GM21717 (cell line): Measurements from ENCODE around the gene EIF3B.
"Not testable (repeated sequence)": the region's sequence is repeated elsewhere in the genome, so short reads cannot be mapped to it uniquely, and the experiment has no call there.

Source experiments
- ATAC-seq: cut with Tn5 transposase; IDR thresholded peaks from one replicate; pipeline ENCODE4 v1.9.1; 2021; ENCODE audit warnings: mild to moderate bottlenecking, moderate library complexity; ENCODE audit not compliant: unreplicated experiment

The EIF3B gene

DNA sequence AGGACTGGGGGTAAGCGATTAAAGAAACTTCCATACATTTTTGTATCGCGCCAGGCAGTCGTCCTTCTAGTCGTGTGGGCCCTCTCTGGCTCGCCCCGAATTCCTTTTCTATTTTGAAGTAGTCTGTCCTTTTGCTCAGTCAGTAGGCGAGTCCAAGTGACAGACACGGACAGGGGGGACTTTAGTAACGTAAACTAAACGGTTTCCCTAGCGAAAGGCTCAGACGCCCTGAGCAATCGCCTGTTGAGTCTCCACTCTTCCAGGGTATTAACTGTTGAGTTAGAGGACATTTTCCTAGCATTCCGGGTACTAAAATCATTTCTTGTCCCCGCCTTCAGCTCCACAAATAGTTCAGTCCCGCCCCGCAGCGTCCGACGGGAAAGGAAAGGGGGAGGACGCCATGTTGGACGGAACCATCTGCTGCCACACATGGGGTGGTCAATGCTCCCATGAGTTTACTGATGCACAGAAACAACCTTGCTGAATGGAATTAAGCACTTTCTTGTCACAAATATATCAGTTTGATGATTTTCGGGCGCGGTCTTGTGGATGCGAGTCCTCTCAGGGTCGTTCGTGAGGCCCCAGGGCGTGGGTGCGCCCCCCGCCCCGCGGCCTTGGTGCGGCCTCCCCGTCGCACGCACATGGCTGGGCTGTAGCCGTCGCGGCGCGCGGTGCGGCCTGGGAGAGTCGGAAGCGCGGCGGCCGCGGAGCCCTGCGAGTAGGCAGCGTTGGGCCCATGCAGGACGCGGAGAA, at the start of gene EIF3B:
EIF3B (plus strand) TSS at position 642 of the 753 bp plus-strand sequence; CDS start at position 737, 95 bp downstream.
- ATAC-seq = peak; percentile 75

GRCh38 chr7:2305258-2305657, 49.4 kb upstream of the EIF3B start:
- not testable (repeated sequence) for ATAC-seq

GRCh38 chr7:2306688-2307087, 47.9 kb upstream of the EIF3B start:
- ATAC-seq = no peak

DNA sequence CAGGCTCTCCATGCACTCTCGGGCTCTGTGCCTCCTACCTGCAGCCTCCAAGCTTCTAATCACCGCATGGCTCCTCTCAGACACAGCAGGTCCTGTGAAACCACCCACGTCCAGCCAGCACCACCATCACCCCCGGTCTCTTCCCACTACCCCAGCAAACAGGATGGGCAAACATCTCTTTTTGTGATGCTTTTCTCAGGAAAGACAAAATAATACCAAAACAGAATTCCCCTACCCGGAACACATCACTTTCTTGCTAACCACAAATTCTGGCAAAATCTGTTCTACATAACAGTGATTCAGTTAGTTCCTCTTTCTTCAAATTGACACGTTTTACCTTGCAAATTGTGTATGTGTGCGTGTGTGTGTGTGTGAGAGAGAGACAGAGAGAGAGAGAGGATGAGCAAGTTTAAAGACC, 46.9 kb upstream of the EIF3B start:
- ATAC-seq = peak; percentile 51

- ATAC-seq = no peak
Measured at GRCh38 chr7:2309889-2310331, 44.7 kb upstream of the EIF3B start.

DNA sequence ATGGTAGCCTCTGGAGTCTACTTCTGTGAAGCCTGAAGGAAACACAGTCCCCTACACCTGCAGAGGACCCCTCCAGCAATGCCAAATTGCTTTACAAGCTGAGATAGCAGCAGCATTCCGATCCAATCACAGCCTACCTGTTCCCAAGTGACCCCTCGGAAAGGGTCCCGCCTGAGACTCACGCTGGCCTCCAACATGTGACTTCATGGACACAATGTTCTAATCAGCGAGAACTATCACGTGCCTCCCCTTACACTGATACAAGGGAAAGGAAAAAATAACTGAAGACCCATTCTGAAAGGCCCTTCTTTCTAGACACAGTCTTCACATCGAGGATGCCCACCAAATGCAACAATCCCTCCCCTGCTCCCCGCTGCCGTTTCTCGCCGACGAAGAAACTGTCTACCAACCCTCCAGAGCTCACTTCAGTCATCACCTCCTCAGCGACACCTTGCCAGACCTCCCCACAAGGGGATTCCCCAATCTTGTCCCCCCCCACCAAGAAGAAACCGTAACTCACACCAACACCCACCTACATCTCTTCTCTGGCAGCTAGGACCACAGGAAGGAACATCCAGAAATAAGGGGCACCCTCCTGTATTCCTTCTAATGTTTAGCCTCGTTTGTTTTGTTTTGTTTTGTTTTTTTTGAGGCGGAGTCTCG, 42.2 kb upstream of the EIF3B start:
- no peak for ATAC-seq

- peak; percentile 13 for ATAC-seq
Measured at GRCh38 chr7:2313450-2314208, 41.0 kb upstream of the EIF3B start.

- peak; percentile 68 for ATAC-seq
Measured at GRCh38 chr7:2314209-2314955, 40.2 kb upstream of the EIF3B start, which contains the start of gene SNX8. Gene SNX8 (minus strand): TSS chr7:2314441. CDS start chr7:2314421, 20 bp downstream.

- not testable (repeated sequence) for ATAC-seq
Measured at GRCh38 chr7:2314956-2315530, 39.6 kb upstream of the EIF3B start.

GRCh38 chr7:2315787-2316186, 38.8 kb upstream of the EIF3B start:
- ATAC-seq = no peak

DNA sequence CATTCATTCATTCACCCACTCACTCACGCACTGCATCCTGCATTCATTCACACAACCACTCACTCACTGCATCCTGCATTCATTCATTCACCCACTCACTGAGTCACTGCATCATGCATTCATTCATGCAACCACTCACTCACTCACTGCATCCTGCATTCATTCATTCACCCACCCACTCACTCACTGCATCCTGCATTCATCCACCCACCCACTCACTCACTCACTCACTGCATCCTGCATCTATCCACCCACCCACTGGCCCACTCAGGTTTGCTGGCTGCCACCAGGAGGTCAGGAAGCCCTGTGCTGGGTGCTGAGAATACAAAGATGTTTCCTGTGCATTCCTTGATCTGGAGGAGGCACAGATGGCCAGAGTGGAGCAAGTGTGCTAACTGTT, 38.0 kb upstream of the EIF3B start:
- no peak for ATAC-seq

DNA sequence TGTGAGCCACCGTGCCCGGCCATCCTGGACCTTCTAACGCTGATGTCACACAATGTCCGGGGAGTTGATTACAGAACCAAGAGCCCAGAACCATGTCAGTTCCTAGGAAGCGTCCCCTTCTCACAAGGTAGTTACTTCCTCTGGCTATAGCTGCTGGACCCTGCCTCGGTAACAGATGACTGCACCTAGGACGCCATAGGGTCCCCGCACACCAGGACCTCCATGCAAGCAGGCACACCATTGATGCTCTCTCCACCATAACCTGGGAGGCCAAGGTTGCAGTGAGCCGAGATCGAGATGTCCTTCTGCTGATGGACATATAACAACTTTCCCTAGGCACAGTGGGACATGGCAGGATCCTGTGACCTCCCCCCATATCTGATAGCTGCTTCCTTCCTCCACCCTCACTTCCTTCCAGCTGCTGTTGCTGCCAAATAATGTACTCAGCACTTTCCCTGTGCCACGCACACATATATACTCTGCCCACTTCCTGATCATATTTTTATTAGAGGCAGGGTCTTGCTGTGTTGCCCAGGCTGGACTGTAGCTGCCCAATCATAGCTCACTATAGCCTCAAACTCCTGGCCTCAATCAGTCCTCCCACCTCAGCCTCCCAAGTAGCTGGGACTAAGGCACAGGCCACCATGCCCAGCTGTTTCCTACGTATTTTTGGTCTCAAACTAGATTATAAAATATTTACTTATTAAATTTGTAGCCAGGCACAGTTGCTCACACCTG, 36.9 kb upstream of the EIF3B start:
- ATAC-seq = no peak

DNA sequence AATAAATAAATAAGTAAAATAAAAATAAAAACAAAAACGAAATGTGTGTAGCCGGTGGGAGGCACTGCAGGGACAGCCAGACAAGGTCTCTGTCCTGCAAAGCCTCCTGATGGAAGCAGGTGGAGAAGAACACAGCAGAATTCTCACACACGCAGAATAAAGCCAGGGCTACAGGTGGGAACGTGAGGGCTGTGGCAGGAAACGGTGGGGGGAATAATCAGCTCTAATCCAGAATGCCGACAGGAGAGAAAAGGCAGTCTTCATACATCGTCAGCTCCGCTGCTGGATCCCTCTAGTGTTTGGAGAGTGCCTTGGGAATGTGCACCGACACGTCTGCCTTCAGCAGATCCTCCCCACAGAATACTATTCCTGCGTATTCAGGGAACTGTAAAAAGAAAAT, 33.6 kb upstream of the EIF3B start:
- ATAC-seq = no peak

DNA sequence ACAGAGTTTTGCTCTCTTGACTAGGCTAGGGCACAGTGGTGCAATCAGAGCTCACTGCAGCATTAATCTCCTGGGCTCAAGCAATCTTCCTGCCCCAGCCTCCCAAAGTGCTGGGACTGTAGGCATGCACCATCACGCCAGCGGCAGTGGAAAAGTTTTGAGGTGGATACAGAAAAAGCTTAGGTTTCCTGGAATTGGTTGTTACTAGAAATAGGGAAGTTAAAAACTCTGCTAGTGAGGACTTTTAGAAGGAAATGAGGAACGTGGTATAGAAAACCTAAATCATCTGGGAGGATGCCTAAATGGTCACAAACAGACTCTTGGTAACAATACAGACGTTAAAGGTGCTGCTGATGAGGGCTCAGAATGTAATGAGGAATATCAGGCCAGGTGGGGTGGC, 29.5 kb upstream of the EIF3B start:
- no peak for ATAC-seq

DNA sequence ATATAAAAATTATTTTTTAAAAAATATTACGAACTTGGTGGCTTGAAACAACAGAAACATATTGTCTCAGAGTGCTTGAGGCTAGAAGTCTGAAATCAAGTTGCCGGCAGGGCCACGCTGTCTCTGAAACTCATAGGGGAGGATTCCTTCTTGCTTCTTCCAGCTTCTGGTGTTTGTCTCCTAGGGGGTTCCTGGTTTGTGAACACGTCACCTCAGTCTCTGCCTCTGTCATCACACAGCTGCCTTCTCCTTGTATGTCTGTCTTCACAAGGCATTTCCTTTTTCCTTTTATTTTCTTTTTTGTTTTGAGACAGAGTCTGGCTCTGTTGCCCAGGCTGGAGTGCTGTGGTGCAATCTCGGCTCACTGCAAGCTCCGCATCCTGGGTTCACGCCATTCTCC, 27.7 kb upstream of the EIF3B start:
- ATAC-seq = no peak

DNA sequence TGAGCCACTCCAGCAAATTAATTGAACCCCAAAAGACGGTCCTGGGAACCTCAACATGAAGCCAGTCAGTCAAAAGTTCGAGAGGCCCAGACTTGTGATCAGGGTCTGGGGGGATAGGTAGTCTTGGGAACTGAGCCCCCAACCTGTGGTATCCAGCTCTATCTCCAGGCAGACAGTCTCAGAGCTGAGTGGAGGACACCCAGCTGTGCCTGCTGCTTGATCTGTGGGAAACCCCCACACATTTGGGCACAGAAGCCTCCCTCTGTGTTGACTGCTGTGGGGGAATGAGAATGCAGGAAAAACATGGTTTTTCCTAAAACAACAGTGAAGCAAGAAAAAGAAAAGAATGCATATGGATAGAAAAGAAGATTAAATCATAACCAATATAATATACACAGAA, 24.1 kb upstream of the EIF3B start:
- ATAC-seq = no peak

- ATAC-seq = no peak
Measured at GRCh38 chr7:2331707-2332106, 22.9 kb upstream of the EIF3B start.

DNA sequence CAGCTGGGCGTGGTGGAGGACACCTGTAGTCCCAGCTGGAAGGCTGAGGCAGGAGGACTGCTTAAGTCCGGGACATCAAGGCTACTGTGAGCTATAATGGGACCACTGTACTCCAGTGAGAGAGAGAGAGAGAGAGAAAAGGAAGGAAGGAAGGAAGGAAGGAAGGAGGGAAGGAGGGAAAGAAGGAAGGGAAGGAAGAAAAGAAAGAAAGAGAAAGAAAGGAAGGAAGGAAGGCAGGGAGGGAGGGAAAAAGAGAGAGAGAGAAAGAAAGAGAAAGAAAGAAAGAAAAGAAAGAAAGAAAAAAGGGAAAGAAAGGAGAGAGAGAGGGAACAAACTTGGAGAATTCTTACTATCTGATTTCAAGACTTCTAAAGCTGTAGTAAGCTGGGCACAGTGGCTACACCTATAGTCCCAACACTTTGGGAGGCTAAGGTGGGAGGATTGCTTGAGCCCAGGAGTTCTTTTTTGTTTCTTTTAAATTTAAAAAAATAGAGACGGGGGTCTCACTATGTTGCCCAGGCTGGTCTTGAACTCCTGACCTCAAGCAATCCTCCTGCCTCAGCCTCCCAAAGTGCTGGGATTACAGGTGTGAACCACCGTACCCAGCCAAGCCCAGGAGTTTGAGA, 21.9 kb upstream of the EIF3B start:
- not testable (repeated sequence) for ATAC-seq

DNA sequence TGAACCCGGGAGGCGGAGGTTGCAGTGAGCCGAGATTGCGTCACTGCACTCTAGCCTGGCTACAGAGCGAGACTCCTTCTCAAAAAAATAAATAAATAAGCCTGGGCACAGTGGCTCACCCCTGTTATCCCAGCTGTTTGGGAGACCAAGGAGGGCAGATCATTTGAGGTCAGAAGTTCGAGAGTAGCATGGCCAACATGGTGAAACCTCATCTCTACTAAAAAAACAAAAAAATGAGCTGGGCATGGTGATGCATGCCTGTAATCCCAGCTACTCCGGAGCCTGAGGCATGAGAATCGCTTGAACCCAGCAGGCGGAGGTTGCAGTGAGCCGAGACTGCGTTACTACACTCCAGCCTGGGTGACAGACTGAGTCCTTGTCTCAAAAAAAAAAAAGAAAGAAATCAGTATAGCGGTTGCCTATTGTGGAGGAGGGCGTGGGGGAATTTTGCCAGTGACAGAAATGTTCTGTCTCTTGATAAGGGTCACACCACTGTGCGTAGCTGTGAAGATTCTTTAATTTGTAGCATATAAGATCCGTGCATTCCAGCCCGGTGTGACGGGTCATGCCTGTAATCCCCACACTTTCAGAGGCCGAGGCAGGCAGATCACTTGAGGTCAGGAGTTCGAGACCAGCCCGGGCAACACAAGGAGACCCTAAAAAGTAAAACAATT, 17.9 kb upstream of the EIF3B start:
- ATAC-seq = no peak
